Stimulated activated naive CD8-positive, alpha-beta T cell treated with anti-CD3 and anti-CD28 coated beads, Interleukin-15, Interleukin-2, amounts not matched to agents 100 ng/mL and 50 ng/mL, for 24 hours (primary cell): ENCODE data around the gene RC3H2.
"Not testable (repeated sequence)": the region's sequence is repeated elsewhere in the genome, so short reads cannot be mapped to it uniquely, and the experiment has no call there.

Experiments used
- H3K27ac Mint-ChIP-seq: one replicate; pipeline ENCODE4 v1.8.0; 2021; ENCODE audit warnings: mild to moderate bottlenecking, mixed read lengths
- H3K27me3 Mint-ChIP-seq: one replicate; pipeline ENCODE4 v1.8.0; 2021; ENCODE audit warnings: mixed read lengths
- H3K36me3 Mint-ChIP-seq: one replicate; pipeline ENCODE4 v1.8.0; 2021; ENCODE audit warnings: low read depth, mixed read lengths
- H3K4me1 Mint-ChIP-seq: one replicate; pipeline ENCODE4 v1.8.0; 2021; ENCODE audit warnings: low read depth, mixed read lengths
- H3K4me3 Mint-ChIP-seq: one replicate; pipeline ENCODE4 v1.8.0; 2021; ENCODE audit warnings: mild to moderate bottlenecking, mixed read lengths
- H3K9me3 Mint-ChIP-seq: one replicate; pipeline ENCODE4 v1.8.0; 2021; ENCODE audit warnings: mixed read lengths

The RC3H2 gene

DNA sequence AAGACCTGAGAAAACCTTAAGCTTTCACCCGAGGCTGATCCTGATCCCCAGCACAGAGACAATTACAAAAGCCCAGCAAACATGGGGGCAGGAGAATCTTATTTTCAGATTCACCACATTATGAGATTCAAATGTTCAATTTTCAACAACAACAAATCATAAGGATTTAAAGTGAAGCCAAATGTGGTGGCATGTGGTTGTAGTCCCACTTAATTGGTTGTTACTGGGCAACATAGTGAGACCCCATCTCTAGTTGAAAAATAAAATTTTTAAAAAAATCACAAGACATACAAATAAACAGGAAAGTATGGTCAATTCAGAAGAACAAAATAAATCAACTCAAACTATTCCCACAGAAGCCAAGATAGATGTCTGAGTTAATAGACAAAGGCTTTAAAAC is 31.7 kb upstream of the RC3H2 start:
- peaks cover 28% of the 10 kb centered on the region for H3K36me3 Mint-ChIP-seq
- H3K27me3 Mint-ChIP-seq, result no peaks in the 10 kb centered on the region
- peaks cover 34% of the 10 kb centered on the region for H3K4me1 Mint-ChIP-seq
- no peak overlapping the region for H3K27ac Mint-ChIP-seq
- H3K9me3 Mint-ChIP-seq, result no peaks in the 10 kb centered on the region
- H3K4me3 Mint-ChIP-seq, result no peak overlapping the region

DNA sequence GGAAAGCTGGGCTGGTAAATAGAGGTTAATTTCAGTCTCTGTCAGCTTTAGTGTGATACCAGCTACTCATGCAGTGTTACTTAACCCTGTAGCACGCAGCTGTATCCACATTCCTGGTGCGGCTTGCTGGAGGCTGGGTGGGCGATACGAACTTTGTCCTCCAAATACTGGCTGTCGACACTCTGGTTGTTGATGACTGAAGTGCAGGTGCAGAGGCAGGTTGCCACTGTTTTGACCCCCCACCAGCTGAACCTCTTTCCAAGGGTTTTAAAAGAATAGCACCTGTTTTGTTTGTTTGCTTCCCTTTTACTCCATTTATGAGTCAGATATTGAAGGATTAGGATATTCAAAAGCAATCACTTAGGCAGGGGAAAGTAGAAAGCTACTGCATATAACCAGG is 31.3 kb upstream of the RC3H2 start:
- H3K4me3 Mint-ChIP-seq, result no peak overlapping the region
- peaks cover 29% of the 10 kb centered on the region for H3K4me1 Mint-ChIP-seq

GRCh38 chr9:122931226-122932121 is 26.3 kb upstream of the RC3H2 start, which contains the start of gene ZBTB26:
Gene ZBTB26 (minus strand): TSS chr9:122931512. CDS start chr9:122919934, 11,578 bp downstream.
- H3K27me3 Mint-ChIP-seq, result no peaks in the 10 kb centered on the region
- no peak within 1 kb of the TSS for H3K4me3 Mint-ChIP-seq
- H3K36me3 Mint-ChIP-seq, result peaks cover 7% of the 10 kb centered on the region
- H3K4me1 Mint-ChIP-seq, result peaks cover 21% of the 10 kb centered on the region
- H3K27ac Mint-ChIP-seq, result peak within 1 kb of the TSS; percentile 86
- no peaks in the 10 kb centered on the region for H3K9me3 Mint-ChIP-seq

More for the DNA sequence above, 31.3 kb upstream of the RC3H2 start:
- Mint-ChIP-seq H3K27ac (no peak overlapping the region), H3K9me3 (no peaks in the 10 kb centered on the region), H3K27me3 (no peaks in the 10 kb centered on the region), H3K36me3 (peaks cover 28% of the 10 kb centered on the region)

- no peak overlapping the region for H3K4me3 Mint-ChIP-seq
- H3K27me3 Mint-ChIP-seq, result no peaks in the 10 kb centered on the region
- H3K27ac Mint-ChIP-seq, result no peak overlapping the region
- no peaks in the 10 kb centered on the region for H3K36me3 Mint-ChIP-seq
- H3K9me3 Mint-ChIP-seq, result no peaks in the 10 kb centered on the region
- peaks cover 18% of the 10 kb centered on the region for H3K4me1 Mint-ChIP-seq
Observed at GRCh38 chr9:122930541-122931225, 25.5 kb upstream of the RC3H2 start.

GRCh38 chr9:122929796-122930354 is 24.7 kb upstream of the RC3H2 start:
- Mint-ChIP-seq H3K9me3 (no peaks in the 10 kb centered on the region), H3K27me3 (no peaks in the 10 kb centered on the region), H3K27ac (no peak overlapping the region), H3K36me3 (no peaks in the 10 kb centered on the region), H3K4me3 (no peak overlapping the region), H3K4me1 (peaks cover 16% of the 10 kb centered on the region)

- H3K36me3 Mint-ChIP-seq, result peaks cover 13% of the 10 kb centered on the region
- no peak overlapping the region for H3K27ac Mint-ChIP-seq
- H3K27me3 Mint-ChIP-seq, result no peaks in the 10 kb centered on the region
- peaks cover 6% of the 10 kb centered on the region for H3K4me1 Mint-ChIP-seq
- no peak overlapping the region for H3K4me3 Mint-ChIP-seq
- no peaks in the 10 kb centered on the region for H3K9me3 Mint-ChIP-seq
Observed at GRCh38 chr9:122923947-122924346, 18.8 kb upstream of the RC3H2 start.

DNA sequence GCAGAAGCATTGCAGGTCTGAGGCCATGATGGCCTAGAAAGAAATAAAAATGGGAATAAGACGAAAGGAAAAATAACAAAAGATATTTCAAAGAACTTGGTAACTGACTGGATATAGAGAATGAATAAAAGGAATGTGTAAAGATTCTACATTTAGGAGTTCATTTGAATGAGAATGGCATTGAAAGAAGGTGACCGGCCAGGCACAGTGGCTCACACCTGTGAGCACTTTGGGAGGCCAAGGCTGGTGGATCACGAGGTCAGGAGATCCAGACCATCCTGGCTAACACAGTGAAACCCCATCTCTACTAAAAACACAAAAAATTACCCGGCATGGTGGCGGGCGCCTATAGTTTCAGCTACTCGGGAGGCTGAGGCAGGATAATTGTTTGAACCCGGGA is 17.6 kb upstream of the RC3H2 start:
- Mint-ChIP-seq H3K27ac (no peak overlapping the region), H3K9me3 (no peaks in the 10 kb centered on the region), H3K4me1 (peaks cover 6% of the 10 kb centered on the region), H3K36me3 (peaks cover 17% of the 10 kb centered on the region), H3K27me3 (no peaks in the 10 kb centered on the region), H3K4me3 (no peak overlapping the region)

- Mint-ChIP-seq H3K4me1 (peaks cover 3% of the 10 kb centered on the region), H3K4me3 (no peak overlapping the region), H3K27ac (no peak overlapping the region), H3K27me3 (no peaks in the 10 kb centered on the region), H3K9me3 (no peaks in the 10 kb centered on the region), H3K36me3 (peaks cover 16% of the 10 kb centered on the region)
Observed at GRCh38 chr9:122918310-122918709, 13.2 kb upstream of the RC3H2 start.

- no peaks in the 10 kb centered on the region for H3K9me3 Mint-ChIP-seq
- H3K4me1 Mint-ChIP-seq, result peaks cover 39% of the 10 kb centered on the region
- no peaks in the 10 kb centered on the region for H3K27me3 Mint-ChIP-seq
- H3K27ac Mint-ChIP-seq, result peak within 1 kb of the TSS; percentile 97
- peaks cover 41% of the 10 kb centered on the region for H3K36me3 Mint-ChIP-seq
- peak within 1 kb of the TSS; percentile 100 for H3K4me3 Mint-ChIP-seq
Observed at GRCh38 chr9:122912964-122913673, 8.0 kb upstream of the RC3H2 start, which contains the start of gene ZBTB6. Gene ZBTB6 (minus strand): TSS chr9:122913323. CDS start chr9:122912072, 1,251 bp downstream.

- no peaks in the 10 kb centered on the region for H3K9me3 Mint-ChIP-seq
- peak overlapping the region; percentile 100 for H3K4me3 Mint-ChIP-seq
- H3K27ac Mint-ChIP-seq, result peak overlapping the region; percentile 97
- peaks cover 39% of the 10 kb centered on the region for H3K4me1 Mint-ChIP-seq
- H3K36me3 Mint-ChIP-seq, result peaks cover 46% of the 10 kb centered on the region
- no peaks in the 10 kb centered on the region for H3K27me3 Mint-ChIP-seq
Observed at GRCh38 chr9:122912671-122912963, 7.5 kb upstream of the RC3H2 start.

DNA sequence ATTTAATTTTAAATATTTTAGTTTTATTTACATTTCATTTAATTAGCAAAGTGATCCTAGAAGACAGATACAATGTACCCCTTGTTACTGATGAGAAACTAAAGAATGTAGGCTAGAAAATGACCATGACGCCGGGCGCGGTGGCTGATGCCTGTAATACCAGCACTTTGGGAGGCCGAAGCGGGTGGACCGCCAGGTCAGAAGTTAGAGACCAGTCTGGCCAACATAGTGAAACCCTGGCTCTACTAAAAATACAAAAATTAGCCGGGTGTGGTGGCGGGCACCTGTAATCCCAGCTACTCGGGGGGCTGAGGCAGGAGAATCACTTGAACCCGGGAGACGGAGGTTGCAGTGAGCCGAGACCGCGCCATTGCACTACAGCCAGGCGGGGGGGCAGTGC is 963 bp upstream of the RC3H2 start:
- H3K27me3 Mint-ChIP-seq, H3K9me3 Mint-ChIP-seq, H3K27ac Mint-ChIP-seq, H3K4me3 Mint-ChIP-seq: not testable (repeated sequence)
- Mint-ChIP-seq H3K4me1 (peaks cover 46% of the 10 kb centered on the region), H3K36me3 (peaks cover 28% of the 10 kb centered on the region)

DNA sequence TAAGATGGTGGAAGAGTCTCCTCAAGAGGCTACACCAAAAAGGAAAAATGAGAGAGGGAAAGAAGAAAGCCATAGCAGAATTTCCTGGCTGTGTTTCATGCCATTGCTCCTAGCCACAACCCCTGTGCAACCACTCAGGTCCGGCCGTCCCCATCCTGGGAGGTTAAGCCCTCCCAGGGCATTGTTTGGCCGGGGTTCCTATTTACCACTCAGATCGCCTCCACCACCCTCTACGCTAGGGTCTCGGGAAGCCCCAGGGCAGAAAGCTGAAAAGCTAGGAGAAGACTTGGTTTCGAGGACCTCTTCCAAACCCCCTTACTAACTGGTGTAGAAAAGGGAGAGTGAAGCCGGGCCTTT is 715 bp downstream of the RC3H2 start:
- H3K36me3 Mint-ChIP-seq, result peaks cover 17% of the 10 kb centered on the region
- peaks cover 45% of the 10 kb centered on the region for H3K4me1 Mint-ChIP-seq
- H3K27me3 Mint-ChIP-seq, result no peaks in the 10 kb centered on the region
- H3K9me3 Mint-ChIP-seq, result no peaks in the 10 kb centered on the region
- H3K27ac Mint-ChIP-seq, result peak overlapping the region; percentile 93
- peak overlapping the region; percentile 94 for H3K4me3 Mint-ChIP-seq

DNA sequence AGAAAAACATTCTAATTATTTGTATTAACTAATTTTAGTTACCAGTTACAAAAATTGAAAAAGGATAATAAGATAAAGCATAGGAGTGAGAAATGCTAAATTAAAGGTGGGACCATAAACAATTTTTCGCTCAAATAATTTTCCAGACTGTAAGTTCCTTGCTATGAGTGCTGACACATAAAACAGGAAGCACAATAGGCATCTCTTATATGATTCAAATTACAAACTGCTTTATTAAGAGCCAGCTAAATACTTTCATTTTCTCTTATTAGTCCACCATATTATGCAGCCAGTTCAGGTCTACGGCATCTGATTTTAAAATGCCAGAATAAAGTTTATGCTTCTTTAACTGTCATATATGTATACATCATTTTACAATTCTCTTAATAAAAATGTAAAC is 4.4 kb downstream of the RC3H2 start:
- no peaks in the 10 kb centered on the region for H3K27me3 Mint-ChIP-seq
- H3K36me3 Mint-ChIP-seq, result peaks cover 21% of the 10 kb centered on the region
- no peaks in the 10 kb centered on the region for H3K9me3 Mint-ChIP-seq
- peak overlapping the region; percentile 40 for H3K27ac Mint-ChIP-seq
- peak overlapping the region; percentile 65 for H3K4me3 Mint-ChIP-seq
- H3K4me1 Mint-ChIP-seq, result peaks cover 56% of the 10 kb centered on the region

DNA sequence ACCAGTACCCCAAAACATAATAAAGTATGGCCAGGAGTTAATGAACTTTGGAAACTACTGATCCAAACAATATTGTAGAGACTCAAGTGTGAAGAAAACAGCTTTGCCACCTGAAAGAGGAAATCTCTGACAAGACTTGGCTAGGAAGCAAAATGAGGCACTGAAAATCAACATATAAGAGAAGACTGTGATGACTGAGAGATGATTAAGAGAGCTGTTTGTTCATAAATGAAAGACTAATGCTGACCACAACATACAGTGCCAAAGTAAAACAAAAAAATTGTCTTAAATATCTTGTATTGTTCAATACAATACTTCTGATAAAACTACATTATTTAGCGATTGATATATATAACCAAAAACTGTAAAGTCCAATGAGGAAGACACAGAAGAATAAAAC is 7.2 kb downstream of the RC3H2 start:
- peak overlapping the region; percentile 1 for H3K27ac Mint-ChIP-seq
- H3K27me3 Mint-ChIP-seq, result no peaks in the 10 kb centered on the region
- peaks cover 43% of the 10 kb centered on the region for H3K36me3 Mint-ChIP-seq
- H3K4me3 Mint-ChIP-seq, result no peak overlapping the region
- peaks cover 47% of the 10 kb centered on the region for H3K4me1 Mint-ChIP-seq
- H3K9me3 Mint-ChIP-seq, result no peaks in the 10 kb centered on the region

GRCh38 chr9:122888480-122888879 is 16.7 kb downstream of the RC3H2 start:
- H3K36me3 Mint-ChIP-seq, result peaks cover 56% of the 10 kb centered on the region
- no peak overlapping the region for H3K4me3 Mint-ChIP-seq
- no peaks in the 10 kb centered on the region for H3K4me1 Mint-ChIP-seq
- no peak overlapping the region for H3K27ac Mint-ChIP-seq
- H3K9me3 Mint-ChIP-seq, result no peaks in the 10 kb centered on the region
- H3K27me3 Mint-ChIP-seq, result no peaks in the 10 kb centered on the region
